ENCODE measurements around the gene NRL.

Gene NRL

DNA sequence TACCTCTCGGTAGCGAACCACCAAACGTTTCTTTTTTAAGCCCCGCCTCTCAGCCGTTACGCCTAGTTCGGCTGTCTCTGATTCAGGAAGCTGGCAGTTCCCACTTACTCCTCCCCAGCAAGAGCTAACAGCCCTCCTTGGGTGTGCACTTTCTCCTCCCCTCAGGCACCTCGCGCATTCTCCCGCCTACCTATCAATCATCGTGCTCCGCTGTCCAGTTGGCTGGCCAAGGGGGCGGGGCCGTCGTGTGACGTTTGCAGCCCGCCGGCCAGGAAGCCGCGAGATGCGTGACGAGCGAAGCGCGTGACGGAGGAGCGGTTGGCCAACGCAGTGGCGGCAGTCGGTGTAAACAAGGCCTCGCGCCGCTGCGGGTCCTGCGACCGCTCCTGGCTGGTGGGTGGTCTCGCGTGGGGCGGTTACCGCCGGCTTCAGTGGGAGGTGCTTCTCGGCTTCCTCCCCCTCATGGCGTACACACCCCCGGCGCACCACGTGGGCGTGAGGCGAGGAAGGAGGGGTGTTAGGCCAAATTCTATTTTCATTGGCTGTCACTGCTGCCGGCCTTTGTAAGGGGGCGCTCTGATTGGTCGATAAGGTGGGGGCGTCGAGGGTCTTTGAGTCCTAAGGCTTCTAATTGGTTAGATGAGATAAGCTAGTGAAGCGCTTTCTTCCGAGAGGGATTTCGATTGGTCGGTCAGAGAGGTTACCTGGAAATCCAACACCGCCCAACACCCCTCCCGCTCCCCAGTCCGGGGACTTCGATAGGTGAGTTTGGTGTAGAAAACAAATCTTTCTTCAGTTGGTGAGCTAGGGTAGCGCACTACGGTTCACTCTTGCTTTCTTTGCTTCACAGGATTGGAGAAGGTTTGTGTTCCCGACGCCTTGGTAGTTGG is at the start of gene NRL, which contains the start of gene DCAF11:
TSS of gene NRL (minus strand) at position 418 of the 890 bp plus-strand sequence. CDS start 32,101 bp downstream, outside the sequence.
TSS of gene DCAF11 (plus strand) at position 246 of the 890 bp plus-strand sequence. CDS start 818 bp downstream, outside the sequence.
- peak; percentile 97 for DNase-seq (ENCODE audit: low read depth)

DNA sequence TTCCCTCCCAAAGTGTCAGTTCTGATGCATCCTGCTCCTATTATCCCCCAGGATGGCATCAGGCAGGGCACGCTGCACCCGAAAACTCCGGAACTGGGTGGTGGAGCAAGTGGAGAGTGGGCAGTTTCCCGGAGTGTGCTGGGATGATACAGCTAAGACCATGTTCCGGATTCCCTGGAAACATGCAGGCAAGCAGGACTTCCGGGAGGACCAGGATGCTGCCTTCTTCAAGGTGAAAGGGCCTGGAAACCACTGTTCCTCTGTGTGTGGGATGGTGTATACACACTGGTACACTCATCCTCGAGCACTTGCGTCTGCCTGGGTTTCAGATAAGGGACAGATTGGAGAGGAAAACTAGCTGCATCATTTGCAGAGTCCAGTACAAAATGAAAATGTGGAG is 47.3 kb upstream of the NRL start:
- DNase-seq (ENCODE audit: low read depth): no peak

DNA sequence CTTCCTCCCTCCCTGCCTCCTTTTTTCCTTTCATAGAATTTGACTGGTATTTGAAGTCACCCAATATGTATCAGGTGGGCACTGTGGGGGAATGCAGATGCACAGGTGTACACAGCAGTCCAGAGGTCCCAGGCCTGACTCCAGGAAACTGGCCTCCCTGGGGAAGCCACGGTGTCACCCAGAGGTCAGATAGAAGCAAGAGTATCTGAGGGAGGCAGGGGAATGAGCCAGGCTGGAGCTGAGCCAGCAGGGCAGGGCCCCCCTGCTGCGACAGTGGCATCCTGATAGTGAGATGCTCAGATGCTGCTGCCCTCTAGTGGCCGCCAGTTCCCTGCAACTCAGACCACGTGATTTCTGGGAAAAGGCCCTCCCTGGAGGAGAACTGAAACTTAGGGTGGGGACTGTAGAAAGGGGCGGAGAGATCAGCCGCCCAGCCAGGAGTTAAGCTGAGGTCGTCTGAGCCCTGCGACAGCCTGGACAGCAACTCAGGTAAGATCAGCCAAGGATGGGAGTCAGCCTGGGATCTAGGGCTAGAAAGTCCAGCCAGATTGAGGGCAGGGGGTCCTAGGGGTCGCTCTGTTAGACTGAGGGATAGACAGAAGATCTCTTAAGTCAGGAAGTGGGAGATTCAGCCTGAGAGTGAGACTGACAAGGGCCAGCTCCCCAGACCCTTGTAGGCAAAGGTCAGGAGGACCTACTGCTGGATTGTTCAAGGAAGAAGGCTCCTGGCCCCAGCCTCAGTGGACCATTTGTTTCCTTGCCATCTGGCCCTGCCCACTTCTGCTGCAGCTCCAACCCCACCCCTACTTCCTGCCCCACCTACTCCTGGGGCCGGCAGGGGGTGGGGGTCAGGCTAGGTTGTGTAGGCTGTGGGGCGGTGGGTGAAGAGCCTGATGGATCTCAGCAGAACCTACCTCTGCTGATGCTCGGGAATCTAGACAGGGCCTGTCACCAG is 46.4 kb upstream of the NRL start, which contains the start of gene IRF9:
TSS of gene IRF9 (plus strand) at position 416 of the 955 bp plus-strand sequence. CDS start 880 bp downstream, outside the sequence.
- DNase-seq (ENCODE audit: low read depth): peak; percentile 91

DNA sequence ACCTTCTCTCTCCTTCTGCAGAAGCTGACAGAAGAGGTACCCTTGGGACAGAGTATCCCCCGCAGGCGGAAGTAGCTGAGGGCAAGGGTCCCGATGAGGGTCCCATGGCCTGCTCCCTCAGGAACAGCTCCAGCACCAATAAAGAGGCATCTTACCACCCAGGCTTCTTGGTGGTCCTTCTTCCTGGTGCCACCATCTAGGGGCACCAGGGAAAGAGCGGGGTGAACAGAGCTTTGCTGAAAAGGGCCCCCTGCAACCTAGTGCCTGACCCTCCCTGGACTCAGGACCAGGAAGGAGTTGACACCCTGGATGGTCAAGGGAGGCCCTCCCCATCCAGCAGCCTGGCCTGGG is 45.7 kb upstream of the NRL start:
- DNase-seq (ENCODE audit: low read depth): no peak

DNA sequence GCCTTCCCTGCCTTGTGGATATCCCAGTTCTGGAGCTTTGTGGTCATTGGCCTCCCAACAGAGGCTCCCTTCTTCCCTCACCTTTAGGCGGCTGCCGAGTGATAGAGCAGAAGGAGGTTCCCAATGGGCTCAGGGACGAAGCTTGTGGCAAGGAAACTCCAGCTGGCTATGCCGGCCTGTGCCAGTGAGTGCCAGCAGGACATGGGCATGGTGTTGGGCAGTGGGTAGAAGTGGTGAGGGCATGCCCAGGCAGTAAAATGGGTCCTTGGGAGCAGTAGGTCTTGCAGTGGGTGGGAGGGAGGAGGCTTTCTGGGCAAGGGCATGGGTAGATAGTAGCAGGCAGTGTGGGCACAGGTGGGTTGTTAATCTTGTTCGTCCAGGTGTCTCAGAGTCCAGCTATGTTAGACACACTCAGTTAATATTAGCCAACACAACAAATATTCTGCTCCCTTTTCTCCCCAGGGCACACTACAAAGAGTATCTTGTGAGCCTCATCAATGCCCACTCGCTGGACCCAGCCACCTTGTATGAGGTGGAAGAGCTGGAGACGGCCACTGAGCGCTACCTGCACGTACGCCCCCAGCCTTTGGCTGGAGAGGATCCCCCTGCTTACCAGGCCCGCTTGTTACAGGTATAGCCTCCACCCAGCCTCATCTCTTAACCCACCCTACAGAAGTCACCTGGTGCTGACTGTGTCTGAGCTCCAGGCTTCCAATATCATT is 45.2 kb upstream of the NRL start:
- DNase-seq (ENCODE audit: low read depth): no peak

DNA sequence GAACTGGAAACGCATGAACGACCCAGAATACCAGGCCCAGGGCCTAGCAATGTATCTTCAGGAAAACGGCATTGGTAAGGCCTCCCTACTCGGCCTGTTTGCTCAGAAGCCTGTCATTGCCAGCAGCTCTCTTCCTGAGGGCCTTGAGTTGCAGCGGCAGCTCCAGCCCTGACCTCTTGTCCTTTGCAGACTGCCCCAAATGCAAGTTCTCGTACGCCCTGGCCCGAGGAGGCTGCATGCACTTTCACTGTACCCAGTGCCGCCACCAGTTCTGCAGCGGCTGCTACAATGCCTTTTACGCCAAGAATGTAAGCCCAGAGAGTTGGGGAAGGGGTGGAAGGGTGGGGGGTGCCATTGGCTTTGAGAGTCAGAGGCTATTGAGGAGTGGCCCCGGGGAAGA is 42.6 kb upstream of the NRL start:
- no peak for DNase-seq (ENCODE audit: low read depth)

DNA sequence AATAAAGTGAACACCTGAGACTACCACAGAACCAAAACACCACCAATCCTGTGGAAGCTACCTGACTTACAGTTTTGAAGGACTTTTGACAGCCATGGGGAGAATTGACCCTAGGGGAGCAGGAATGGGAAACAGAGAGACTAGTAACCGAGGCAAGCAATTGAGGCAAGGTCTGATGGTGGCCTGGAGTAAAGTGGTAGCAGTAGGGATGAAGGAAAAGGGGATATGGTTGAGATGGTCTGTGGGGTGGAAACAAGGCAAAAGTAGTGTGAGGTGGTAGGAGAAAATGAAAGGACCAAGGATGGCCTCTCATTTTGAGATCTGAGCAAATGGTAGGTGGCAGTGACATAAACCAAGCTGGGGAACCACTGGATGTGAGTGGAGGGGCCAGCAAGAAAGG is 42.1 kb upstream of the NRL start:
- DNase-seq (ENCODE audit: low read depth): no peak

DNA sequence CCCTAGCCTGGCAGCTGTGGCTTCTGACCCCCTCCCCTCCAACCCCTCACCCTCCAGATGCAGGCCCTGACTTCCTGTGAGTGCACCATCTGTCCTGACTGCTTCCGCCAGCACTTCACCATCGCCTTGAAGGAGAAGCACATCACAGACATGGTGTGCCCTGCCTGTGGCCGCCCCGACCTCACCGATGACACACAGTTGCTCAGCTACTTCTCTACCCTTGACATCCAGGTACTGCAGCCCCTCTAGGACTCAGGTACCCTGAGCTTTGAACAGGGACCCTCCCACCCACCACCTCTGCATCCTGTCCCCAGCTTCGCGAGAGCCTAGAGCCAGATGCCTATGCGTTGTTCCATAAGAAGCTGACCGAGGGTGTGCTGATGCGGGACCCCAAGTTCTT is 40.4 kb upstream of the NRL start:
- no peak for DNase-seq (ENCODE audit: low read depth)

DNA sequence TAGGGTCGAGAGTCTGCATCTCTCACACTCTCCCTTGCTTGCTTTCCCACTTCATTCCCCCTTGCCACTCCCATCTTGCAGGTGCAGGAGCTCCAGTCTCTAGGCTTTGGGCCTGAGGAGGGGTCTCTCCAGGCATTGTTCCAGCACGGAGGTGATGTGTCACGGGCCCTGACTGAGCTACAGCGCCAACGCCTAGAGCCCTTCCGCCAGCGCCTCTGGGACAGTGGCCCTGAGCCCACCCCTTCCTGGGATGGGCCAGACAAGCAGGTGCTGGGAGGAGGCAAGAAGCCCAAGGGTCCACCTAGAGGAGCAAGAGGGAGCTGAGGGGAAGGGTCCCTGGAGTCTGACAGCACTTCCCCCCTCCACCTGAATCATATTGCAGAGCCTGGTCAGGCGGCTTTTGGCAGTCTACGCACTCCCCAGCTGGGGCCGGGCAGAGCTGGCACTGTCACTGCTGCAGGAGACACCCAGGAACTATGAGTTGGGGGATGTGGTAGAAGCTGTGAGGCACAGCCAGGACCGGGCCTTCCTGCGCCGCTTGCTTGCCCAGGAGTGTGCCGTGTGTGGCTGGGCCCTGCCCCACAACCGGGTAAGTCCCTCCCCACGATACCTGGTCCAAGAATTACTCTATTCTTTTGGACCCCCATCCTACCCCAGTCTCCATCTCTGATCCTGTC is 36.8 kb upstream of the NRL start:
- no peak for DNase-seq (ENCODE audit: low read depth)

DNA sequence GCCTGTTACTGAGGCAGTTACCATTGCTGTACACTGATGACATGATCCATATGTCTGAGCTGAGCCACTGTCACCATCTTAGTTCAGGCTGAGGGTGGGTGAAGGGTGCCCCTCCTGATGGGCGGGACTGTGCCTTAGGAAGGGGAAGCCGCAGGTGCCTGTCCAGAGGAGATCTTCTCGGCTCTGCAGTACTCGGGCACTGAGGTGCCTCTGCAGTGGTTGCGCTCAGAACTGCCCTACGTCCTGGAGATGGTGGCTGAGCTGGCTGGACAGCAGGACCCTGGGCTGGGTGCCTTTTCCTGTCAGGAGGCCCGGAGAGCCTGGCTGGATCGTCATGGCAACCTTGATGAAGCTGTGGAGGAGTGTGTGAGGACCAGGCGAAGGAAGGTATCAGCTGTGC is 36.2 kb upstream of the NRL start:
- no peak for DNase-seq (ENCODE audit: low read depth)

DNA sequence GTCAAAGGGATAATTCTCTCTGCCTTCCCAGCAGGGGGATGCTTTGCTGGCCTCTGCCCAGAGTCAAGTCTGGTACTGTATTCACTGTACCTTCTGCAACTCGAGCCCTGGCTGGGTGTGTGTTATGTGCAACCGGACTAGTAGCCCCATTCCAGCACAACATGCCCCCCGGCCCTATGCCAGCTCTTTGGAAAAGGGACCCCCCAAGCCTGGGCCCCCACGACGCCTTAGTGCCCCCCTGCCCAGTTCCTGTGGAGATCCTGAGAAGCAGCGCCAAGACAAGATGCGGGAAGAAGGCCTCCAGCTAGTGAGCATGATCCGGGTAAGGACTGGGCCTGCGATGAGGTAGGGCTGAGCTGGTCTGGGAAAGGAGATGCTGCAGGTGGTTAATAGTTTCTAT is 35.8 kb upstream of the NRL start:
- no peak for DNase-seq (ENCODE audit: low read depth)

DNA sequence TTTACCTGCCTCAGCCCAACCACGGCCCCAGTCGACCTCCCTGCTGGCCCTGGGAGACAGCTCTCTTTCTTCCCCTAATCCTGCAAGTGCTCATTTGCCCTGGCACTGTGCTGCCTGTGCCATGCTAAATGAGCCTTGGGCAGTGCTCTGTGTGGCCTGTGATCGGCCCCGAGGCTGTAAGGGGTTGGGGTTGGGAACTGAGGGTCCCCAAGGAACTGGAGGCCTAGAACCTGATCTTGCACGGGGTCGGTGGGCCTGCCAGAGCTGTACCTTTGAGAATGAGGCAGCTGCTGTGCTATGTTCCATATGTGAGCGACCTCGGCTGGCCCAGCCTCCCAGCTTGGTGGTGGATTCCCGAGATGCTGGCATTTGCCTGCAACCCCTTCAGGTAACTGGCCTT is 35.3 kb upstream of the NRL start:
- no peak for DNase-seq (ENCODE audit: low read depth)

DNA sequence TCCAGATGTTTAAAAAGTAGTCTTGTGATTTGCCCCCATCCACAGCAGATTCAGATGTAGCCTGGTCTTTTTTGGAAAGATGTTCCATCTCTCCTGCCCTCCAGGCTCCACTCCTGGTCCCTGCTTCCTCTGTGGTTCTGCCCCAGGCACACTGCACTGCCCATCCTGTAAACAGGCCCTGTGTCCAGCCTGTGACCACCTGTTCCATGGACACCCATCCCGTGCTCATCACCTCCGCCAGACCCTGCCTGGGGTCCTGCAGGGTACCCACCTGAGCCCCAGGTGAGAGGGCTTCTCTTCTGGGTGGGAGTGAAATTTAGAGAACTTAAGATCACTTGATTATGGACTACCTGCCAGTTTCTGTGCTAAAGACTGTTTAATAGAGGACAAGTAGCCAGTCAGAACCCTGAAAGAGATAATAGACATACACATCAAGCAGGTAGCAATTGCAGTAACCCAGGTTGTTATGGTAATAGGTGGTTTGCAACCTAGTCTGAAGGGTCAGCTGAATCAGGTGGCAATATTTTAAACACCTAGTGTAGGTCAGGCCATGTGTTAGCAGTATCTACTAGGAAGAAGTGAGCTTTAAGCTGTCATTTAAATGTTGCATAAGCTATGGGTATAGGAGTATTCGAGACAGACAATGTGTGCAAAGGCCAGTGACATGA is 34.7 kb upstream of the NRL start:
- no peak for DNase-seq (ENCODE audit: low read depth)

DNA sequence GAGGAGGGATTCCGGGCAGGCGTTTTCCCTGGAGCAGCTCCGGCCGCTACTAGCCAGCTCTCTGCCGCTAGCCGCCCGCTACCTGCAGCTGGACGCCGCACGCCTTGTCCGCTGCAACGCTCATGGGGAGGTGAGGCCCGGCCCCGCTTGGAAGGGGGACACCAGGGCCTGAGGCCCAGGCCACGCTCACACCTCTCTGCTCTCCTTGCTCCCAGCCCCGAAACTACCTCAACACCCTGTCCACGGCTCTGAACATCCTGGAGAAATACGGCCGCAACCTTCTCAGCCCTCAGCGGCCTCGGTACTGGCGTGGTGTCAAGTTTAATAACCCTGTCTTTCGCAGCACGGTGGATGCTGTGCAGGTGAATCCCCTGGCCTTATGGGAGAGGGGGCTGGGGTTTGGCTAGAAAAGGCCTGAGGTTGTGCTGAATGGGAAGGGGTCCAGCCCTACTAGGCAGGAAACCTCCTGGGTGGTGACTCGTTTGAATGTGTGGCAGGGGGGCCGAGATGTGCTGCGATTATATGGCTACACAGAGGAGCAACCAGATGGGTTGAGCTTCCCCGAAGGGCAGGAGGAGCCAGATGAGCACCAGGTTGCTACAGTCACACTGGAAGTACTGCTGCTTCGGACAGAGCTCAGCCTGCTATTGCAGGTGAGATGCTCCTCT is 33.1 kb upstream of the NRL start:
- DNase-seq (ENCODE audit: low read depth): no peak

DNA sequence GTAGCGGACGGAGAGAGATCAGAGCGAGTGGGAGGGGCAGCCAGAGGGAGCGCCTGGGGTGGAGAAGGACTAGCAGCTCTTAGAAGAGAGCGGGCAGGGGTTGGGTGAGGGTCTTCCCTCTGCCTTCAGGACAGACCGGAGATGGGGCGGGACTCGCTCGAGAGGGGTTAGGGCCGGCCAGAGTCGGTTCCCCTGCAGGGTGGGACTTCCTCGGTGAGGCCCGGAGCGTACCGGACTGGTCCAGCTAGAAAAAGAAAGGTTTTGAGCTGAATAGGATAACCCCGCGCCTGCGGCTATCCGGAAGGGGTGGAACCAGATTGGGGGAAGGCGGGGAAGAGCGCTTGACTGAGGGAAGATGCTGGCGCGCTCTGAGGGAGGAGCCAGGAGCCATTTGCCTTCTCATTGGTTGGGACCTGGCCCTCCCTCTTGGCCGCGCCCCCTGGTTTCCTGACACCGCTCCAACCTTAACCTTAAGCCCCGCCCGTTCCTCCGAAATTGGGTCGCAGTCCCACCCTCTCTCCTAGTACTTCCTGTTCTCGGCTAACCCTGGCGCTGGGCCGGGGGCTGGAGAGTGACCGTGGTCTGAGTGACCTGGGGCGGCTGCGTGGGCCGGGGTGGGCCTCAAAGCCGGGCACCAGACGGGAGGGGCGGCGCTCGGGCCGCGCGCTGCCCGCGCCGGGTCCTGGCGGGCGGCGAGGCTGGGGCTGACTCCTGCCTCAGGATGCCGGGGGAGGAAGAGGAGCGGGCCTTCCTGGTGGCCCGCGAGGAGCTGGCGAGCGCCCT is 32.4 kb upstream of the NRL start, which contains the start of gene RNF31:
TSS of gene RNF31 (plus strand) at position 521 of the 783 bp plus-strand sequence. CDS start at position 722, 201 bp downstream.
- peak; percentile 94 for DNase-seq (ENCODE audit: low read depth)

DNA sequence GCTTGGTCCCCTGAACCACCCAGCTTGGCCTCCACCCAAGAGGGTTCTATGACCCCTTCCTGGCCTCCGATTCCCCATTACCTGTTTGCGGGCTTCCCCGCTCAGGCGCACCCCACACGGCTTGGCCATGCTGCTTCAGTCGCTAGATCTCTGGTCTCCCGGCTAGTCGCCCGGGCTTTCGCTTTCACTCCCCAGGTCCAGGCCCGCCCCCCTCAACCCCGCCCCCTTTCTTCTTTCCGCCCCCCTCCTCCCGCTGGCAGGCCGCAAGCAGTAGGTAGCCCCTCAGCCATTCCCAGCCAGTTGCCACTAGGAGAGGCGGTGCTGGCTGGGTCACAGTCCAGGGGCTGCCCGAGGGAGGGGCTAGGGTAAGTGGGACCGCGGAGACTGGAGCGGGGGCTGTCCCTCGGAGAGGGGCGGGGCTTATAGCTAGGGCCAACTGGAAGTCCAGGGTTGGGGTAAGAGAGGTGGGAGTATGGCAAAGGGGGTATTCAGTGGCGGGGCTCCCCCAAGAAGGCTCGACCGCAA is 31.8 kb upstream of the NRL start, which contains the start of gene PSME2:
TSS of gene PSME2 (minus strand) at position 158 of the 525 bp plus-strand sequence. CDS start at position 129, 29 bp downstream.
- peak; percentile 73 for DNase-seq (ENCODE audit: low read depth)

DNA sequence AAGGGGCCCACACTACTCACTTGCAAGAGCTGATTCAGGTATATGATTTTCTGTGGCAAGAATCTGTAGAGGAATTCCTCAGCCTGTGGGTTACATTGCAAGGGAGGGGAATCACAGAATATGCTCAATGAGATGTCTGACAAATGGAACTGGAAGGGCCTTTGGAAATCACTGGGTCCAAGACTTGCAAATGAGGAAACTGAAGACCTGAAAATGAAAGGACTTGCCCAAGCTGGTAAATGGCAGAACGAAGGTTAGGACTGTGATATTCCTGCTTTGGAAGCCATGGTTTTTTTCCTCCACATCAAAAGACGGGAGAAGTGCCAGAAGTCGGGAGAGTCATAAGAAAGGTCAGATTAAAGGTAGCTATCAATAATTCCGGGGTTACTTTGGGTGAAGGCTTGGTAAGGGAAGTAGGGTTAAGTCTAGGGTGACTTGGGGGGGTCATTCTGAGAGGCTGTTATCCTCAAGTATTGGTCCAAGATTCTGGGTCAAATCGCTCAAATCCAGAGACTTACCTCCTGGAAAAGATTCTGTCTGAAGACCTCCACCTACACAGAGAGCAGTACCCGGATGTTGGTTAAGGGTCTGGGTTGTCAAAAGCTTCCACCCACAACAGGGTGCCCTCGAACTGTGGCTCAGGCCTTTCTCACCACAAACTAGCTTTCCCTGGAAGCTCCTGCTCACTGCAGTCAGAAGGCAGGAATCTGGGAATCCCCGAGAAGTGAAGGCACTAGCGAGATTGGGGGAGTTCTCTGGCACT is 31.1 kb upstream of the NRL start:
- no peak for DNase-seq (ENCODE audit: low read depth)

DNA sequence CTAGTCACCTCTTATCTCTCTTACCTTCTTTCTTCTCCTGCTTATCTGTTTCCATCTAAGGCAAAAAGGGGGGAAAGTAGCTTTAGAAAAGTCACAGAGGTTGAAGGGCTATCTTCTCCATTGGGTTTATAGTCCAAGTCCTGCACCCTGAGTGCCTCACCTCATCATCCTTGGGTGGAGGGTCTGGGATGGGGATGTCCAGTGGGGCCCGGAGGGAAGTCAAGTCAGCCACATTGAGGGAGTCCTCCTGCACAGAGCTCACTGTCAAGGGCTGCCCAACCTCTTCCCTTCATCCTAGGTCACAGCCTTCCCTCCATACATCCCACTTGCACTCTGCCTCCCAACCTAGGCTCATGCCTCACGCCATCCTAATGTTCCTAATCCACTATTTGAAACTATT is 30.5 kb upstream of the NRL start:
- DNase-seq (ENCODE audit: low read depth): no peak

Measured in stimulated activated CD8-positive, alpha-beta memory T cell treated with anti-CD3 and anti-CD28 coated beads, Interleukin-12 subunit alpha, Interleukin-12 subunit beta, amount 100 ng/mL, for 4 hours (primary cell).